Activated CD4-positive, alpha-beta T cell treated with anti-CD3 and anti-CD28 coated beads, Interleukin-2, amount 50 U/mL, for 4 hours (primary cell): ENCODE measurements around the gene EPB41L5.

Experiments used
- DNase-seq, 2 experiments: peaks; one replicate each; pipeline ENCODE4 v3.0.0-alpha.2; 2020

The EPB41L5 gene

DNA sequence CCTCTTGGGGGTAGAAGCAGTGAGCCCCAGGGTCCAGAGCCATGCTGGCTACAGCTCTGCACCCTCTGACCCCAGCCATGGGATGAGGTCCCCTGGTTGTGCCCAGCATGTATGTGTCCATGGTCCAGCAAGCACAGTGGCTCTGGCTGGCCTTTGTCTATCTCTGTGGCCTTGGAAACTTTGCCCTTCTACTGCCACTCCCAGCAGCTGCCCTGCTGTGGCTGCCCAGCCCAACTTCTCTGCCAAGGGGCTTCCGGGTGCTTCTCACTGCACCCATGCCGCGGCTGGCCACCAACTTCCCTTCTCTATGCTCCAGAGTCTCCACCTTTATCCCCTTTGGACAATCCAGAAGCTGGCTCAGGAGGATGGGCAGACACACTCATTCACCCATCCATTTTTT lies 191.5 kb downstream of the EPB41L5 start:
- DNase-seq: no peak

DNA sequence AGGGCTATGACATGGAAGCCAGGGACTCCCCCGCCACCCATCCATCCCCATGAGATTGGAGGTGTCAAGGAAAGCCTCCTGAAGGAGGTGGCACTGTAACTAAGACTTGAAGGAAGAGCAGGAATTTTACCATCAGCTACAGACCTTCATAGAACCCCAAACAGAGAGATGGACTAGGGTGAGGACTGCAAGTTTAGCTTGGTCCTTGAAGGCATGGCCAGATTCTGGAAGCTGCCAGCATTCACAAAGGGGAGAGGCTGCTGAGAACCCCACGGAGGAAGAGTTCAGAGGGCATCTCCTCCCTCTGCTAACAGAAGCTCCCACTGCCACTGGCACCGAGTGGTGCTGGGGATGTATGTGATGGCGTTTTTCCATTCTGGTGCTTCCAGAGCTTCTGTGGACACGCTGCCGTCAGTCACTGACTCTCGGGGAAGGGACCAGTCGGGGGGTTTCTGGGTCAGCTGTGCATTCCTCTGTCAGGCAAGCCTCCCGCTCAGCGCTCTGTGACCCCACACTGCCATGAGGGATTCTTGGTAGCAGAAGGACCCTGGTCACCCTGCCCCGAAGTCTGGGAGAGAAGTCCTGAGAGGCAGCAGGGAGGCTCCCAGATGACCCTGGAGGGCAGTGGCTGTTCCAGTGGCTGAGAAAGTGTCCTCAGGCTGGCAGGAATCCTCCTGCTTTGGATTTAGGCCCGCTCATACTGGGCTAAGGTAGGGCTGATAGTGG lies 192.2 kb downstream of the EPB41L5 start:
- DNase-seq: no peak

- DNase-seq: peak in 1 of 2 experiments; percentile 24
Measured at GRCh38 chr2:120206022-120206581, 193.2 kb downstream of the EPB41L5 start.

- DNase-seq: no peak
Measured at GRCh38 chr2:120208381-120209353, 195.8 kb downstream of the EPB41L5 start.

- DNase-seq: no peak
Measured at GRCh38 chr2:120209427-120210269, 196.8 kb downstream of the EPB41L5 start.

- DNase-seq: no peak
Measured at GRCh38 chr2:120210270-120210693, 197.4 kb downstream of the EPB41L5 start.

GRCh38 chr2:120218181-120218580 lies 205.3 kb downstream of the EPB41L5 start:
- DNase-seq: no peak

DNA sequence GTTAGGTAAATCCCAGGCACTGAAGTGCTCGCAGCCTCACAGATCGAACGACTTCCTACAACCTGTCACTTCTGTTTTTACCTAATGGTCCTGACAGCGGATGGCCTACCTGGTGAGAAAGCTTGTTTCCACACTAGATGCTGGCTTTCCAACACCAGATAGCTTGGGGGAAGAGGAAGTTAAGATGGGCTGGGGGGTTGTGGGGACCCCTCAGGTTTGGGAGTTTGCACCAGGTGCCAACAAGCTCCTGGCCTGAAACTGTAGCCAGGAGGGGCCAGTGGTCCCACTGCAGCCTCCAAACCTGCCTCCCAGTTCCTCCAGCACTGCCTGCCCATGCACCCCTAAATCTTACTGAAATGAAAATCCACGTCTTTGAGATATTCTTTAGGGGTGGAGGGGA lies 206.4 kb downstream of the EPB41L5 start:
- no peak for DNase-seq

- DNase-seq: no peak
Measured at GRCh38 chr2:120219766-120220165, 206.9 kb downstream of the EPB41L5 start.

DNA sequence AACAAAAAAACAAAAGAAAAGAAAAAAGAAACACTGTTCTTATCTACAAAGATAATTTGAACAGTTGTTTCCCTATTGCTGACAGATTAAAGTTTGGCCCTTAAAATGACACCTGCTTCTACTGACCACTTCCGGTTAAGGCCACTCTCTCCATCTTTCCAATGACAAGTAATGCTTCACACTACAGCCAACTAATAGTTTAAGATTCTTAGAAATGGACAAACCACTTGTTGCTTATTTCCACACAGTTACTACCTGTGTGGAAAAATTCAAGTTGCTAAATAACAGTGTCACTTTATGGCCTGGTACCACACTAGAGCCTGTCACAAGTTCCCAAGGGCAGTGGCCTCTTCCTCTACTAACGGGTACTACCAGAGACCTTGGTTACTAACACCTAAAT lies 207.9 kb downstream of the EPB41L5 start:
- DNase-seq: no peak

GRCh38 chr2:120221616-120222015 lies 208.7 kb downstream of the EPB41L5 start:
- DNase-seq: no peak

- DNase-seq: no peak
Measured at GRCh38 chr2:120222186-120223033, 209.5 kb downstream of the EPB41L5 start.

- peak; percentile 90 for DNase-seq
Measured at GRCh38 chr2:120223034-120223912, 210.4 kb downstream of the EPB41L5 start, which contains the start of gene TMEM185B. TMEM185B (minus strand) TSS chr2:120223400; CDS start chr2:120222976, 424 bp downstream.

- no peak for DNase-seq
Measured at GRCh38 chr2:120224256-120224655, 211.4 kb downstream of the EPB41L5 start.

- no peak for DNase-seq
Measured at GRCh38 chr2:120224735-120225548, 212.1 kb downstream of the EPB41L5 start.

DNA sequence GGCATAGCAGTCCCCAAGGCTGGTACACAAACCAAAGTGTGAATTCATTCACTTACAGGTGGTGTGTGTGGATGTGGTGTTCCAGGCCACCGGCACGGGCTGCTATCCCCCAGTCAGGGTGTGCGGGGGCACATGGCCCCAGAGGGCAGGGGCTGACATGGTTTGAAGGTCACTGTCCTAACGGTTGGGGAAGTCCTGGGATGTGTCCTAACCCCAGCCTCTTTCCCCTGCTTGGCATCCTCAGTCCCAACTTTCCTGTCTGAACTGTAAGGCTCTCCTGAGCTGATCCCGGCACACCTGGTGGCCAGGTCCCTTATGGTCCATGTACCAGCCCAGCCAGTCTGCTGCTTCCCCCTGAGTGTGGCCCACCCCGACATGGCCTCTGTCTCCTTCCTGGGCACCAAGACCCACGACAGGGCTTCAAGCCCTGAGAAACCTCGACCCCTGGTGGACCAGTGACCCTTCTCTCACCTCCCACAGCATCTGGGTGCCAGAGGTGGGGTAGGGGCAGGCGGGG lies 212.7 kb downstream of the EPB41L5 start:
- DNase-seq: no peak

- DNase-seq: no peak
Measured at GRCh38 chr2:120226316-120226715, 213.4 kb downstream of the EPB41L5 start.

GRCh38 chr2:120227111-120227991 lies 214.5 kb downstream of the EPB41L5 start:
- DNase-seq: peak; percentile 25 to 32
